Measurements from ENCODE around the gene FOXO1.

Gene FOXO1

DNA sequence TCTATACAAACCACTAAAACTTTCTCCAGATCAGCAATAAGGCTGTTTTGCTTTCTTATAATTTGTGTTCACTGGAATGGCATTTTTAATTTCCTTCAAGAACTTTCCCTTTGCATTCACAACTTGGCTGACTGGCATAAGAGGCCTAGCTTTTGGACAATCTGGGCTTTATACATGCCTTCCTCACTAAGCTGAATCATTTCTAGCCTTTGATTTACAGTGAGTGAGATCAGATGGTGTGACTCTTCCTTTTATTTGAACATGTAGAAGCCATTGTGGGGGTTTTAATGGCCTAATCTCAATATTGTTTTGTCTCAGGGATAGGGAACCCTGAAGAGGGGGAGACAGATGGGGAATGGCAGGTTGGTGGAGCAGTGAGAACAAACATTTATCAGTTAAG, 82.7 kb downstream of the FOXO1 start:
- TF ChIP-seq POLR2A (IDR thresholded peaks at IDR 0.05; ENCODE audit: extremely low read depth, insufficient read length) (no peak), MYC (IDR thresholded peaks at IDR 0.05; ENCODE audit: low read depth, low read length) (no peak)
- TF ChIP-seq, protein P1, sequence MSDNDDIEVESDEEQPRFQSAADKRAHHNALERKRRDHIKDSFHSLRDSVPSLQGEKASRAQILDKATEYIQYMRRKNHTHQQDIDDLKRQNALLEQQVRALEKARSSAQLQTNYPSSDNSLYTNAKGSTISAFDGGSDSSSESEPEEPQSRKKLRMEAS (IDR thresholded peaks at IDR 0.05; ENCODE audit: low read depth, low read length): no peak
- TF ChIP-seq, protein P2, sequence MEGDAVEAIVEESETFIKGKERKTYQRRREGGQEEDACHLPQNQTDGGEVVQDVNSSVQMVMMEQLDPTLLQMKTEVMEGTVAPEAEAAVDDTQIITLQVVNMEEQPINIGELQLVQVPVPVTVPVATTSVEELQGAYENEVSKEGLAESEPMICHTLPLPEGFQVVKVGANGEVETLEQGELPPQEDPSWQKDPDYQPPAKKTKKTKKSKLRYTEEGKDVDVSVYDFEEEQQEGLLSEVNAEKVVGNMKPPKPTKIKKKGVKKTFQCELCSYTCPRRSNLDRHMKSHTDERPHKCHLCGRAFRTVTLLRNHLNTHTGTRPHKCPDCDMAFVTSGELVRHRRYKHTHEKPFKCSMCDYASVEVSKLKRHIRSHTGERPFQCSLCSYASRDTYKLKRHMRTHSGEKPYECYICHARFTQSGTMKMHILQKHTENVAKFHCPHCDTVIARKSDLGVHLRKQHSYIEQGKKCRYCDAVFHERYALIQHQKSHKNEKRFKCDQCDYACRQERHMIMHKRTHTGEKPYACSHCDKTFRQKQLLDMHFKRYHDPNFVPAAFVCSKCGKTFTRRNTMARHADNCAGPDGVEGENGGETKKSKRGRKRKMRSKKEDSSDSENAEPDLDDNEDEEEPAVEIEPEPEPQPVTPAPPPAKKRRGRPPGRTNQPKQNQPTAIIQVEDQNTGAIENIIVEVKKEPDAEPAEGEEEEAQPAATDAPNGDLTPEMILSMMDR (IDR thresholded peaks at IDR 0.05; ENCODE audit: low read depth, low read length): no peak
- no peak for DNase-seq (ENCODE audit: low read depth)
- H3K4me3 ChIP-seq (ENCODE audit: low read depth, low read length): no peak overlapping the region

DNA sequence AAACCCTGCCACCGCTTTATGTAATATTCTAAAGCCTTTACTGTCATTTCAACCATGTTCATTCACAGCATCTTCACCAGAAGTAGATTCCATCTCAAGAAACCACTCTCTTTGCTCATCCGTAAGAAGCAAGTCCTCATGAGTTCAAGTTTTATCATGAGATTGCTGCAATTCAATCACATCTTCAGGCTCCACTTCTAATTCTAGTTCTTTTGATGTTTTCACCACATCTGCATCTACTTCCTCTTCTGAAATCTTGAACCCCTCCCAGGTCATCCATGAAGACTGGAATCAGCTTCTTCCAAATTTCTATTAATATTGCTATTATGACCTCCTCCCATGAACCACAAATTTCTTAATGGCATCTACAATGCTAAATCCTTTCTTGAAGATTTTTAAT, 83.9 kb downstream of the FOXO1 start:
- DNase-seq (ENCODE audit: low read depth): no peak
- TF ChIP-seq MYC (IDR thresholded peaks at IDR 0.05; ENCODE audit: low read depth, low read length): no peak
- TF ChIP-seq POLR2A (IDR thresholded peaks at IDR 0.05; ENCODE audit: extremely low read depth, insufficient read length): no peak
- TF ChIP-seq, protein P1 (IDR thresholded peaks at IDR 0.05; ENCODE audit: low read depth, low read length): no peak
- TF ChIP-seq, protein P2 (IDR thresholded peaks at IDR 0.05; ENCODE audit: low read depth, low read length): no peak
- no peak overlapping the region for H3K4me3 ChIP-seq (ENCODE audit: low read depth, low read length)

DNA sequence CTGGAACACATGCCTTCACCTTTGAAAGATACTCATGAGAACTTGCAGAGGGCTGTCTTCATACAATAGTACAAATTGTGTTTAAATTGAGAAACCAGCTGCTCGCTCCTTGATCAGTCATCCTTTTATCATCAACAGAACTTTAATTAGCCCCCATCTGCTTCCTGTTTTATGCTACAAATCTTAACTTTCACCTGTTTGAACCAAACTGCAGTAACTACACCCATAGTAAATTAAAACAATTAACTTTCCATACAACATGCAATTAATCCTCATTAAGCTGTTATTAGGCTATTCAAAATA, 85.2 kb downstream of the FOXO1 start:
- no peak overlapping the region for H3K4me3 ChIP-seq (ENCODE audit: low read depth, low read length)
- TF ChIP-seq, protein P1 (IDR thresholded peaks at IDR 0.05; ENCODE audit: low read depth, low read length): no peak
- TF ChIP-seq MYC (IDR thresholded peaks at IDR 0.05; ENCODE audit: low read depth, low read length): no peak
- TF ChIP-seq, protein P2 (IDR thresholded peaks at IDR 0.05; ENCODE audit: low read depth, low read length): no peak
- TF ChIP-seq POLR2A (IDR thresholded peaks at IDR 0.05; ENCODE audit: extremely low read depth, insufficient read length): no peak

DNA sequence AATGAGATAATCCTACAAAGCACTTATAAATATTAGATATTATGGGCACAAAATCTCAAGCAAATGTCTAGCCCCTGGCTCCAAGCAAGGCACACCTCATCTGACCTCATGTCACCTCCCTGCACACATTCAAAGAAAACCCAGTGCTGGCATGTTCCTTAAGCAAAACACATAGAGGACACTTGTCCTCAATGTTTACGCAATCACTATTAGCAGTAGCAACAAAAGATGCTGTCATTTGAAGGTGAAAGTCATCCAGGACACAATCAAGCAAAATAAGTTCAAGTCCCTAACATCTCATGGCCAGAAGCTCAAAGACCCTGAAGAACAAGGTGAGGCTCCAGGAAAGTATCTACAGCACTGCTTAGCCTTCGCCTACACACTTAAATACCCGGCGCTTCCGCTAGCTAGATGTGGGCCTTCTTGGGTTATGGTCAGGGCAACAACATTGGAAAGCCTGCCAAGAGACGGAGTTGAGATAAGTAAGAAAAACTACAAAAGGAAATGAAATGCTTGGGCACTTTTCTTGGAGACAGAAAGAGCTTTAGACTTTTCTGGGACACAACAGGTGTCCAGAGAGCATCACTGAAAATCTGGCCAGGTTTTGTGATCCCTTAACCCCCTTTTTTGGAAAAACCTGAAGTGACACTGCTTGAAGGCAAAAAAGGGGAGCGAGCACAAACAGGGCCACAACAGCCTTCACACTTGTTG, 85.7 kb downstream of the FOXO1 start:
- no peak for DNase-seq (ENCODE audit: low read depth)
- no peak overlapping the region for H3K4me3 ChIP-seq (ENCODE audit: low read depth, low read length)
- TF ChIP-seq, protein P2 (IDR thresholded peaks at IDR 0.05; ENCODE audit: low read depth, low read length): no peak
- TF ChIP-seq POLR2A (IDR thresholded peaks at IDR 0.05; ENCODE audit: extremely low read depth, insufficient read length): no peak

More for the DNA sequence above, 85.2 kb downstream of the FOXO1 start:
- no peak for DNase-seq (ENCODE audit: low read depth)

DNA sequence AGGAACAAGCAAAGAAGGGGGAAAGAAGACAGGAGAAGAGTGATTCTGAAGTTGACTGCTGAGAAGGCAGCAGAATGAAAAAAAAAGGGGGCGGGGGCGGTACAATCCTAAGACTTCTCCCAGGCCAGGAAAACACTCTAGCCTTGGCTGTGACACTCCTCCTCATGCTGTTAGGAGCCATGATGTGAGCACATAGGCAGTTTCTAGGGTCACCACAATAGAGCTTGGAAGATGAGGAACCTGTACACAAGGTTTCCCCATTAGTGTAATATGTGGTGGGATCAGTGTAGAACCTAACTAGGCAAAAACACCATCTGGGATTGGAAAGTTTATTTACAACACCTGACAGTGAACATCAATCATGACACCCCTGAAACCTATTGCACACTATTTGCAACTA, 86.9 kb downstream of the FOXO1 start:
- no peak for DNase-seq (ENCODE audit: low read depth)

More for the DNA sequence above, 86.9 kb downstream of the FOXO1 start:
- no peak overlapping the region for H3K4me3 ChIP-seq (ENCODE audit: low read depth, low read length)
- TF ChIP-seq, protein P2 (IDR thresholded peaks at IDR 0.05; ENCODE audit: low read depth, low read length): no peak
- TF ChIP-seq, protein P1 (IDR thresholded peaks at IDR 0.05; ENCODE audit: low read depth, low read length): no peak
- TF ChIP-seq POLR2A (IDR thresholded peaks at IDR 0.05; ENCODE audit: extremely low read depth, insufficient read length) (no peak), MYC (IDR thresholded peaks at IDR 0.05; ENCODE audit: low read depth, low read length) (no peak)
